Right lung (tissue), 5 donors: ENCODE measurements around the gene SLC23A2. TPM values are rescaled to one million over a fixed set of nuclear protein-coding genes. Genes with fewer than 3 reads are reported as not detected.

ENCODE experiments used
- polyA plus RNA-seq, 5 donors: library from polyadenylated mRNA; unstranded; fragments of 120-200 nt; gene quantifications; one replicate each; pipeline versions ENCODE4 v1.2.1 to v1.2.3, GENCODE V29; 2013; ENCODE audit warnings: inconsistent platforms in 1 of 5, low replicate concordance in 1 of 5; ENCODE audit not compliant: insufficient read length in 5 of 5, insufficient read depth in 1 of 5

The SLC23A2 gene
- polyA plus RNA-seq, 5 donors: 19.7 to 27.4 (median 23.6) TPM

Other genes starting within 250 kb of the SLC23A2 start
- 10 to 100 TPM; 23.6 to 38.3 (median 34.7) TPM for gene RASSF2, start 177.9 kb downstream of the SLC23A2 start, polyA plus RNA-seq
- gene TMEM230, start 111.6 kb upstream of the SLC23A2 start, polyA plus RNA-seq: 100 to 1,000 TPM; 116 to 148 (median 135) TPM
- 100 to 1,000 TPM; 112 to 184 (median 138) TPM for gene PCNA, start 118.4 kb upstream of the SLC23A2 start, polyA plus RNA-seq
- 10 to 100 TPM; 25.8 to 35.4 (median 29.4) TPM for gene CDS2, start 125.5 kb upstream of the SLC23A2 start, polyA plus RNA-seq